ENCODE data around the gene ARNT2. TPM values are rescaled to one million over a fixed set of nuclear protein-coding genes. Genes with fewer than 3 reads are reported as not detected.

Gene ARNT2
- total and polyA plus RNA-seq, 2 donors (not counting 1 experiment from before 2014, with no cell fraction given) = 15.5 to 61.2 TPM

- no peaks in the 10 kb centered on the region for H3K36me3 ChIP-seq (ENCODE audit: control insufficient read depth, insufficient read depth, low read length)
- H3K79me2 ChIP-seq (ENCODE audit: control insufficient read depth, insufficient read depth, low read length) = no peaks in the 10 kb centered on the region
- H2AFZ ChIP-seq (ENCODE audit: low read length) = no peak overlapping the region
- no peak for DNase-seq (ENCODE audit: low read depth in 2 of 2)
- H3K9ac ChIP-seq (ENCODE audit: insufficient read depth, low read length) = no peak overlapping the region
- no peak overlapping the region for H3K4me3 ChIP-seq (replicated peaks in 1 of 4; ENCODE audit: control extremely low read depth in 1 of 4, insufficient read depth in 1 of 4, low read depth in 3 of 4, low read length in 4 of 4)
- no peaks in the 10 kb centered on the region for H4K20me1 ChIP-seq (ENCODE audit: control insufficient read depth, extremely low read depth, insufficient read depth, low read length)
- H3K9me3 ChIP-seq (ENCODE audit: control insufficient read depth, insufficient read depth, low read depth, low read length) = no peaks in the 10 kb centered on the region
- peaks cover 38% of the 10 kb centered on the region for H3K4me1 ChIP-seq (ENCODE audit: control insufficient read depth, extremely low read depth, insufficient read depth, low read length)
- TF ChIP-seq CTCF (conservative IDR thresholded peaks at IDR 0.05 in 1 of 2, IDR thresholded peaks at IDR 0.05 in 1 of 2; ENCODE audit: low read depth in 1 of 2, low read length in 2 of 2) (no peak), EZH2 (IDR thresholded peaks at IDR 0.05; ENCODE audit: low read length, missing control alignments) (no peak)
- no peaks in the 10 kb centered on the region for H3K27me3 ChIP-seq (ENCODE audit: control insufficient read depth, insufficient read depth, low read length)
- no peak overlapping the region for H3K27ac ChIP-seq (ENCODE audit: insufficient read depth, low read length)
- no peak overlapping the region for H3K4me2 ChIP-seq (ENCODE audit: extremely low read depth, insufficient read depth, low read length)
These were observed 88.2 kb downstream of the ARNT2 start for GRCh38 chr15:80492409-80492808.

- H3K9me3 ChIP-seq (ENCODE audit: control insufficient read depth, insufficient read depth, low read depth, low read length) = no peaks in the 10 kb centered on the region
- H3K4me3 ChIP-seq (replicated peaks in 1 of 4; ENCODE audit: control extremely low read depth in 1 of 4, insufficient read depth in 1 of 4, low read depth in 3 of 4, low read length in 4 of 4) = no peak overlapping the region
- DNase-seq (ENCODE audit: low read depth in 2 of 2) = no peak
- H3K9ac ChIP-seq (ENCODE audit: insufficient read depth, low read length) = no peak overlapping the region
- no peak for TF ChIP-seq CTCF (conservative IDR thresholded peaks at IDR 0.05 in 1 of 2, IDR thresholded peaks at IDR 0.05 in 1 of 2; ENCODE audit: low read depth in 1 of 2, low read length in 2 of 2)
- TF ChIP-seq EZH2 (IDR thresholded peaks at IDR 0.05; ENCODE audit: low read length, missing control alignments) = no peak
- H3K4me1 ChIP-seq (ENCODE audit: control insufficient read depth, extremely low read depth, insufficient read depth, low read length) = peaks cover 34% of the 10 kb centered on the region
- peak overlapping the region; percentile 88 for H3K27ac ChIP-seq (ENCODE audit: insufficient read depth, low read length)
- no peaks in the 10 kb centered on the region for H3K79me2 ChIP-seq (ENCODE audit: control insufficient read depth, insufficient read depth, low read length)
- no peak overlapping the region for H2AFZ ChIP-seq (ENCODE audit: low read length)
- no peaks in the 10 kb centered on the region for H3K27me3 ChIP-seq (ENCODE audit: control insufficient read depth, insufficient read depth, low read length)
- no peaks in the 10 kb centered on the region for H3K36me3 ChIP-seq (ENCODE audit: control insufficient read depth, insufficient read depth, low read length)
- H4K20me1 ChIP-seq (ENCODE audit: control insufficient read depth, extremely low read depth, insufficient read depth, low read length) = no peaks in the 10 kb centered on the region
- H3K4me2 ChIP-seq (ENCODE audit: extremely low read depth, insufficient read depth, low read length) = no peak overlapping the region
These were observed 88.7 kb downstream of the ARNT2 start for GRCh38 chr15:80492874-80493273.

DNA sequence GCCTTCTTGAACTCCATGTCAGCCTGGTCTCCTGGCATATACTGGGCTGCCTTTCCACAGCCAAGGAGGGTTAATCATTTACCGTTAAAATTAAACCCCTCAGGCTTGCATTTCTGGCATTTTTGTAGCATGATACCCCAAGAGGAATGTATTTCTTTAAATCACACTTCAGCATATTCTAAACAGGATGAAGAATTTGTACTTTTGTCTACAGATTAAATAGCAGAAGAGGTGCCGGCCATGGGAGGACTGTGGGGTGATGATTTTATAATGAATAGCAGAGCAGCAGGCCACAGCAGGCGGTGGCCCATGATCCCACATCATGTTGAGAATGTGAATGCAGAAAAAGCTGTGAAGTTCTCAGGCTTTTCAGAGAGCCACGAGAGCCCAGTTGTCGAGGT is 90.2 kb downstream of the ARNT2 start:
- Histone ChIP-seq H3K4me3 (replicated peaks in 1 of 4; ENCODE audit: control extremely low read depth in 1 of 4, insufficient read depth in 1 of 4, low read depth in 3 of 4, low read length in 4 of 4) (no peak overlapping the region), H3K4me2 (ENCODE audit: extremely low read depth, insufficient read depth, low read length) (no peak overlapping the region), H3K9me3 (ENCODE audit: control insufficient read depth, insufficient read depth, low read depth, low read length) (no peaks in the 10 kb centered on the region), H3K9ac (ENCODE audit: insufficient read depth, low read length) (no peak overlapping the region), H3K27ac (ENCODE audit: insufficient read depth, low read length) (peak overlapping the region; percentile 88), H4K20me1 (ENCODE audit: control insufficient read depth, extremely low read depth, insufficient read depth, low read length) (no peaks in the 10 kb centered on the region), H3K4me1 (ENCODE audit: control insufficient read depth, extremely low read depth, insufficient read depth, low read length) (peaks cover 28% of the 10 kb centered on the region), H3K36me3 (ENCODE audit: control insufficient read depth, insufficient read depth, low read length) (no peaks in the 10 kb centered on the region), H2AFZ (ENCODE audit: low read length) (no peak overlapping the region), H3K27me3 (ENCODE audit: control insufficient read depth, insufficient read depth, low read length) (no peaks in the 10 kb centered on the region), H3K79me2 (ENCODE audit: control insufficient read depth, insufficient read depth, low read length) (no peaks in the 10 kb centered on the region)
- TF ChIP-seq EZH2 (IDR thresholded peaks at IDR 0.05; ENCODE audit: low read length, missing control alignments) = no peak
- no peak for TF ChIP-seq CTCF (conservative IDR thresholded peaks at IDR 0.05 in 1 of 2, IDR thresholded peaks at IDR 0.05 in 1 of 2; ENCODE audit: low read depth in 1 of 2, low read length in 2 of 2)
- peak; percentile 28 to 84 for DNase-seq (ENCODE audit: low read depth in 2 of 2)
